ENCODE measurements around the gene AGBL1.
"Not testable (repeated sequence)": the region's sequence is repeated elsewhere in the genome, so short reads cannot be mapped to it uniquely, and the experiment has no call there.

AGBL1 gene

GRCh38 chr15:87032295-87032694, 952.6 kb downstream of the AGBL1 start:
- no peak for DNase-seq

- DNase-seq = no peak
These were observed 953.4 kb downstream of the AGBL1 start for GRCh38 chr15:87033056-87033455.

GRCh38 chr15:87034886-87035285, 955.2 kb downstream of the AGBL1 start:
- DNase-seq = no peak

GRCh38 chr15:87038404-87038803, 958.7 kb downstream of the AGBL1 start:
- no peak for DNase-seq

- DNase-seq = not testable (repeated sequence)
These were observed 962.9 kb downstream of the AGBL1 start for GRCh38 chr15:87042619-87043018.

GRCh38 chr15:87045746-87046145, 966.1 kb downstream of the AGBL1 start:
- DNase-seq = no peak

- no peak for DNase-seq
These were observed 967.7 kb downstream of the AGBL1 start for GRCh38 chr15:87047203-87047965.

All from NCI-H1694 (cell line).